ENCODE results near the gene PNMA6A.

The PNMA6A gene

DNA sequence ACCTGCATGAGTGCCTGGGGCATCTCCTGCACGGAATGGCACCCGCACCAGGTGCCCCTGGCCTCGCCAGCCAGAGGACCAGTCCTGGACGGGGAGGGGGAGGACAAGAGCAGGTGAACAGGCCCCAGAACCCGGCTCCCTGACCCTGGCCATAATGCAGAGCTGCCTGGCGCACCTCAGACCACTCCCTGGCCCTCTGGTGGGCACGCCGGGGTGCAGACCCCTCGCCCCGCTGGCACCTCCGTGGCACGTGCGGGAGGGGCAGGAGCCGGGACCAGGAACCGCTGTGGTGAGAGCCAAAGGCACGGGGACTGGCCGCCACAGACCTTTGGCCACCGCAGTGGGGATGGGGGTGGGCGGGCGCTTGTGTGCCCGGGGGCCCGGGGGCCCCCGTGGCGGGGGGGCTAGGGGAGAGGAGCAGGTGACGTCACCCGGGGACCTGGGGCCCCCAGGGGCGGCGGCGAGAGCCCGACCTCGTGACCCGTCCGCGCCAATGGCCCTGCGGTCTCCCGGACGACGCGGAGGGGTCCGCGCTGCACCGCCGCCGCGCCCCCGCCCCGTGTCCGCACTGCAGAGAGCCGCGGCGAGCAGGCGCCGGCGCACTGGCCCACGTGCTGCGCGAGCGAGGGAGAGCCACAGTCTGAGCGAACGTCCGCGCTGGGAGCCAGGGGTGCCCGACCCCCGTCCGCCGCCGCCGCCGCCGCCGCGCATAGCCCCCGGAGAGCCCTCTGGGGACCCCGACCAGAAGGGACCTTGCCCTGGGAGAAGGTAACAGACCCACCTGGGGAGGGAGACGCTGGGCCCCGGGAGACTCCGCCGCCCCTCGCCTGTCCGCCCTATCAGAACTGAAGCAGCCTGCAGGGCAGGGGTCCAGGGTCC lies 16.1 kb upstream of the PNMA6A start, which contains the start of gene PNMA3:
Gene PNMA3, plus strand, starts transcription at position 600 of the 879 bp plus-strand sequence. CDS start 586 bp downstream, outside the sequence.
- TF ChIP-seq CTCF (IDR thresholded peaks at IDR 0.05; ENCODE audit: extremely low read depth, missing control alignments), result no peak
- DNase-seq (ENCODE audit: low spot score), result no peak

GRCh38 chrX:153057281-153057680 lies 15.0 kb upstream of the PNMA6A start:
- no peak for DNase-seq (ENCODE audit: low spot score)
- TF ChIP-seq CTCF (IDR thresholded peaks at IDR 0.05; ENCODE audit: extremely low read depth, missing control alignments), result no peak

GRCh38 chrX:153059191-153060094 lies 12.8 kb upstream of the PNMA6A start:
- no peak for TF ChIP-seq CTCF (IDR thresholded peaks at IDR 0.05; ENCODE audit: extremely low read depth, missing control alignments)
- no peak for DNase-seq (ENCODE audit: low spot score)

DNA sequence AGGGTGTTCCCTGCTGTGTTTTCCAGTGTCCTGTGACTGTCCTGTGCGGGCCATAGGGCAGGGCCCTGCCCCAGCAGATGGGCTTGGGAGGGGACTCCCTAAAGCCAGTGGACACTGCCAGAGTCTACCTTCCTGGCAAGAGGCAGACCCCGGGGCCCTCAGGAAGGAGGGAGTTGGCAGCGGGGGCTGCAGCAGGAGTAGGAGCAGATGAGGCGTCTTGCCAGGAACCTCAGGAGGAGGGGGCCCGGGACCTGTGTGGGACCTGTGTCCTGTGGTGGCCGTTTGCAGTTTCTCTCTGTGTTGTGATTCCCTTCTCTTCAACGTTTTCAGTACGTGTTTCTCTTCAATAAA lies 12.2 kb upstream of the PNMA6A start:
- TF ChIP-seq CTCF (IDR thresholded peaks at IDR 0.05; ENCODE audit: extremely low read depth, missing control alignments), result no peak
- DNase-seq (ENCODE audit: low spot score), result no peak

DNA sequence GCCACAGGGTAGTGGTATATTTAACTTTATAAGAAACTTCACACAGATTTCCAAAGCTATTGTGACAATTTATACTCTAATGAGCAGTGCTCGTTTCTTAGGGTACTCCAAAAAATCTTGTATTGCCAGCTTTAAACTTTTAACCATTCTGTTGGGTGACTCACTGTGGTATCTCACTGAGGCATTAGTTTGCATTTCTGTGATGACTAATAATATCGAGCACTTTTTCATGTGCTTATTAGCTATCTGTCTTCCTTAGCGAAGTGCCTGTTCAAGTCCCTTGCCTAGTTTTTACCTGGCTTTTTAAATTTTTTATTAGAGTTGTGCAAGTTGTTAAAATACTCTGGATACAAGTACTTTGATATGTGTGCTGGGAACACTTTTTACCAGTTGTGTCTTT lies 10.5 kb upstream of the PNMA6A start:
- DNase-seq (ENCODE audit: low spot score), result no peak
- no peak for TF ChIP-seq CTCF (IDR thresholded peaks at IDR 0.05; ENCODE audit: extremely low read depth, missing control alignments)

- no peak for DNase-seq (ENCODE audit: low spot score)
- no peak for TF ChIP-seq CTCF (IDR thresholded peaks at IDR 0.05; ENCODE audit: extremely low read depth, missing control alignments)
These were observed 8.9 kb upstream of the PNMA6A start for GRCh38 chrX:153063315-153063714.

DNA sequence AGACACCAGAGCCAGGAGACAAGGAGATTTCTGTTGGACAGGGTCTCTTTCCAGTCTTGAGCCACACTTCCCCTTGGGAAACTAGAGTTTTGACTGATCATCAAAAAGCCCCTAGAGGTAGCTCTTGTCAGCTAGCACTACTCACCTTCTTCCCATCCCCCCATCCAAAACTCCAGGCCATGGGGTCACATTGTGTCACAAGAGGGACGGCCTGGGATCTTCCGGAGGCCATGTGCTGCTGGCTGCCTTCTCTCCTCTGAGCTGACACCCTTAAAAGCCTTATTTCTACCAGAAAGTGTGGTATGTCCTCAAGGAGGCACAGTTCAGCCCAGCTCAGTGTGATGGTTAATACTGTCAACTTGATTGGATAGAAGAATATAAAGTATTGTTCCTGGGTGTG lies 8.2 kb upstream of the PNMA6A start:
- no peak for DNase-seq (ENCODE audit: low spot score)
- TF ChIP-seq CTCF (IDR thresholded peaks at IDR 0.05; ENCODE audit: extremely low read depth, missing control alignments), result no peak
